Gastrocnemius medialis (tissue), 4 donors: ENCODE data around the gene C22orf15.

ENCODE experiments used
- POLR2A ChIP-seq, 2 donors: fragments of 450-650 bp; IDR thresholded peaks; one replicate each; pipeline ENCODE4 v1.6.1; 2017; ENCODE audit warnings: antibody characterized with exemption in 2 of 2, mild to moderate bottlenecking in 2 of 2, moderate library complexity in 2 of 2
- TF ChIP-seq, protein P1 (sequence below), 5 experiments: fragments of 450-650 bp in 3 of 5; fragments of 200-600 bp in 2 of 5; sonication (generic) in 2 of 5; IDR thresholded peaks in 4 of 5; conservative IDR thresholded peaks in 1 of 5; 1 replicate in 4 of 5; 2 replicates in 1 of 5; pipeline ENCODE4 v1.5.1; 2016 to 2019; ENCODE audit warnings: antibody characterized with exemption in 5 of 5, mild to moderate bottlenecking in 3 of 5, moderate library complexity in 3 of 5

DNA sequence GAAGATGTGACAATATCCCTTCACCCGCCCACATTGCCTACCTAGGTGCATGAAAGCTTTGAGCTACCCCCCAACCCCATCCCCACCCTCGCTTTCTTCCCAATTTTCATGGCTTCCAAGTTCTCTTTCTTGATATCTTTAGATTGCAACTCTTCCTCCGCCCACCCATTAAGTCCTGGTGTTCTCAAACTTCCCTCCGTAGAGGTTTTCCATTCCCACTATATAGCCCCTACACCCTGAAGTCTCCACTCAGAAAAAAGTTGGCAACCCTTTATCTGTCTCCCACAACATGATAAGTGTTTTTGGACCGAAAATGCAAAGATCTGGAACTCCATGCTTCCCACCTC is 12.4 kb upstream of the C22orf15 start:
- TF ChIP-seq, protein P1, sequence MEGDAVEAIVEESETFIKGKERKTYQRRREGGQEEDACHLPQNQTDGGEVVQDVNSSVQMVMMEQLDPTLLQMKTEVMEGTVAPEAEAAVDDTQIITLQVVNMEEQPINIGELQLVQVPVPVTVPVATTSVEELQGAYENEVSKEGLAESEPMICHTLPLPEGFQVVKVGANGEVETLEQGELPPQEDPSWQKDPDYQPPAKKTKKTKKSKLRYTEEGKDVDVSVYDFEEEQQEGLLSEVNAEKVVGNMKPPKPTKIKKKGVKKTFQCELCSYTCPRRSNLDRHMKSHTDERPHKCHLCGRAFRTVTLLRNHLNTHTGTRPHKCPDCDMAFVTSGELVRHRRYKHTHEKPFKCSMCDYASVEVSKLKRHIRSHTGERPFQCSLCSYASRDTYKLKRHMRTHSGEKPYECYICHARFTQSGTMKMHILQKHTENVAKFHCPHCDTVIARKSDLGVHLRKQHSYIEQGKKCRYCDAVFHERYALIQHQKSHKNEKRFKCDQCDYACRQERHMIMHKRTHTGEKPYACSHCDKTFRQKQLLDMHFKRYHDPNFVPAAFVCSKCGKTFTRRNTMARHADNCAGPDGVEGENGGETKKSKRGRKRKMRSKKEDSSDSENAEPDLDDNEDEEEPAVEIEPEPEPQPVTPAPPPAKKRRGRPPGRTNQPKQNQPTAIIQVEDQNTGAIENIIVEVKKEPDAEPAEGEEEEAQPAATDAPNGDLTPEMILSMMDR (IDR thresholded peaks at IDR 0.05 in 4 of 5, conservative IDR thresholded peaks at IDR 0.05 in 1 of 5): no peak
- TF ChIP-seq POLR2A (IDR thresholded peaks at IDR 0.05): no peak
